GM12878 (cell line): ENCODE results near the gene DLD. TPM values are rescaled to one million over a fixed set of nuclear protein-coding genes. Genes with fewer than 3 reads are reported as not detected.

Experiments
- ATAC-seq: fragments of 200-7000 bp; cut with Tn5 transposase; 3 replicates; pipeline ENCODE4 v1.9.1; 2020; ENCODE audit warnings: mild to moderate bottlenecking, moderate library complexity
- BruUV-seq: library from RNA; stranded (reverse); fragments of 400-500 nt; replicated peaks from 2 replicates; lab custom pipeline; 2021; lab: Mats Ljungman, UMichigan
- CTCF ChIA-PET: fragments of 300-600 bp; sonication (Branson Sonifier 250); formaldehyde crosslinking; extraction: SDS; loops from one replicate; lab custom pipeline; 2021; ENCODE audit warnings: inconsistent platforms; lab: Yijun Ruan, JAX
- POLR2A ChIA-PET: fragments of 350-600 bp; formaldehyde crosslinking; extraction: SDS; loops from one replicate; lab custom pipeline; 2021; ENCODE audit warnings: inconsistent platforms; lab: Charles Lee
- RAD21 ChIA-PET: fragments of 300-600 bp; sonication (Branson Sonifier 250); formaldehyde crosslinking; loops from one replicate; lab custom pipeline; 2023; ENCODE audit warnings: antibody characterized with exemption; ENCODE audit not compliant: unreplicated experiment; lab: Charles Lee
- SMC1A ChIA-PET: fragments of 300-600 bp; sonication (Branson Sonifier 250); formaldehyde crosslinking; loops from one replicate; lab custom pipeline; 2023; ENCODE audit not compliant: unreplicated experiment, uncharacterized antibody; lab: Charles Lee
- DNase-seq: peaks from one replicate; pipeline ENCODE4 v3.0.0-alpha.2; 2011; ENCODE audit warnings: low read depth, low spot score
- FAIRE-seq: peaks from 3 replicates; lab custom pipeline; 2011; peaks lifted over from hg19 to GRCh38; lab: Jason Lieb, UNC
- H2AFZ ChIP-seq: 2 replicates; pipeline ENCODE4 v1.6.0; 2011; ENCODE audit warnings: low read depth, low read length, control low read depth; ENCODE audit not compliant: control insufficient read depth
- H3K27ac ChIP-seq: 2 replicates; pipeline ENCODE4 v1.5.1; 2011; ENCODE audit warnings: control low read depth; ENCODE audit not compliant: control insufficient read depth, insufficient read depth
- H3K27me3 ChIP-seq, 2 experiments: replicated peaks in 1 of 2; 2 replicates each; pipeline versions ENCODE4 v1.6.0 to v1.6.1; 2011; ENCODE audit warnings: low read length in 1 of 2; ENCODE audit not compliant: control insufficient read depth in 2 of 2, insufficient read depth in 2 of 2
- H3K36me3 ChIP-seq, 2 experiments: 2 replicates each; pipeline ENCODE4 v1.5.1; 2011; ENCODE audit warnings: low read length in 1 of 2; ENCODE audit not compliant: control insufficient read depth in 2 of 2, insufficient read depth in 2 of 2
- H3K4me1 ChIP-seq: 2 replicates; pipeline ENCODE4 v1.6.1; 2011; ENCODE audit warnings: mild to moderate bottlenecking, low read length, moderate library complexity, mixed read lengths; ENCODE audit not compliant: control insufficient read depth, insufficient read depth
- H3K4me2 ChIP-seq: 2 replicates; pipeline ENCODE4 v1.6.0; 2011; ENCODE audit warnings: control low read depth; ENCODE audit not compliant: control insufficient read depth, insufficient read depth
- H3K4me3 ChIP-seq: fragments of 200-600 bp; sonication (generic); 2 replicates; pipeline ENCODE4 v1.5.1; 2016
- H3K79me2 ChIP-seq: 2 replicates; pipeline ENCODE4 v1.6.0; 2011; ENCODE audit warnings: low read length; ENCODE audit not compliant: control insufficient read depth, insufficient read depth
- H3K9ac ChIP-seq: 2 replicates; pipeline ENCODE4 v1.8.0; 2011; ENCODE audit warnings: low read length, control low read depth, mixed read lengths; ENCODE audit not compliant: control insufficient read depth, insufficient read depth
- H3K9me3 ChIP-seq: replicated peaks from 3 replicates; pipeline ENCODE4 v1.5.1; 2011; ENCODE audit warnings: mild to moderate bottlenecking, low read length; ENCODE audit not compliant: control insufficient read depth, insufficient read depth
- H4K20me1 ChIP-seq: 2 replicates; pipeline ENCODE4 v1.6.0; 2011; ENCODE audit not compliant: control insufficient read depth, insufficient read depth
- ATF2 ChIP-seq: IDR thresholded peaks from 2 replicates; pipeline ENCODE4 v1.6.1; 2012; ENCODE audit warnings: low read length, inconsistent platforms
- JUNB ChIP-seq: IDR thresholded peaks from 2 replicates; pipeline ENCODE4 v1.6.1; 2016; ENCODE audit warnings: antibody characterized with exemption, mild to moderate bottlenecking
- MEF2A ChIP-seq: IDR thresholded peaks from 2 replicates; pipeline ENCODE4 v1.6.1; 2011; ENCODE audit warnings: low read depth, mild to moderate bottlenecking, low read length, moderate library complexity; ENCODE audit not compliant: insufficient read depth
- MTA2 ChIP-seq: fragments of 450-650 bp; IDR thresholded peaks from 2 replicates; pipeline ENCODE4 v1.6.1; 2016; ENCODE audit warnings: low read depth, mild to moderate bottlenecking, moderate library complexity
- RUNX3 ChIP-seq: IDR thresholded peaks from 2 replicates; pipeline ENCODE4 v1.6.1; 2012; ENCODE audit warnings: low read length, inconsistent platforms
- SKIL ChIP-seq: fragments of 450-650 bp; IDR thresholded peaks from 2 replicates; pipeline ENCODE4 v1.6.1; 2017; ENCODE audit warnings: mild to moderate bottlenecking, low read depth, inconsistent platforms; ENCODE audit not compliant: poor library complexity, severe bottlenecking
- YBX1 ChIP-seq: fragments of 450-650 bp; IDR thresholded peaks from 2 replicates; pipeline ENCODE4 v1.6.1; 2016; ENCODE audit warnings: antibody characterized with exemption
- WGBS: methylation state at CpG from one replicate; pipeline ENCODE4 v1.1.6; 2016; ENCODE audit warnings: low lambda C conversion rate; ENCODE audit not compliant: insufficient replicate concordance, insufficient coverage; ENCODE audit errors: missing lambda C conversion rate; 5-methylcytosine and 5-hydroxymethylcytosine counted together
- in situ Hi-C: fragments of 300-500 bp; cut with MboI; formaldehyde crosslinking; loops from 9 replicates; pipeline ENCODE4 v1.14.3; 2018; ENCODE audit warnings: mixed read lengths
- intact Hi-C: fragments of 100-400 bp; cut with micrococcal nuclease; formaldehyde crosslinking; loops from one replicate; pipeline ENCODE4 v1.14.2; 2022; ENCODE audit not compliant: unreplicated experiment
- polyA plus RNA-seq, 11 experiments: library from polyadenylated mRNA; depleted of rRNA in 4 of 11; unstranded in 6 of 11; stranded (reverse) in 5 of 11; fragments of >200 nt; fragmentation: Nextera tagmentation in 4 of 11; fragmentation: Illumina TruSeq in 1 of 11; extraction: Ambion mirVana in 4 of 11; extraction: Trizol in 1 of 11; gene quantifications; 1 replicate in 1 of 11; 2 replicates in 10 of 11; pipeline versions ENCODE4 v1.2.1 to v1.2.3, GENCODE V29; 2011 to 2016; ENCODE audit warnings: inconsistent platforms in 2 of 11, missing spikeins in 2 of 11, low read depth in 1 of 11
- total RNA-seq, 4 experiments: library from RNA; depleted of rRNA in 3 of 4; stranded (reverse); fragments of >200 nt in 3 of 4; fragmentation: Illumina TruSeq in 1 of 4; extraction: Trizol in 1 of 4; gene quantifications; 2 replicates each; pipeline versions ENCODE4 v1.2.1 to v1.2.3, GENCODE V29; 2013 to 2021

DLD gene
- total and polyA plus RNA-seq, 10 of the 15 experiments (the other 5 are each of a cell fraction or from before 2014, with no cell fraction given), result 62.7 to 314 (median 161) TPM

- TF ChIP-seq MEF2A, result 0 out of 2 replicates have a peak, but pooled peaks have one; percentile 15
- TF ChIP-seq YBX1, result no peak
- 0 out of 2 replicates have a peak, but pooled peaks have one; percentile 21 for TF ChIP-seq ATF2
- peak; percentile 64 for TF ChIP-seq JUNB
- no peak for TF ChIP-seq MTA2
- peak; percentile 53 for TF ChIP-seq RUNX3
- TF ChIP-seq SKIL, result peak; percentile 19
- no peaks in the 10 kb centered on the region for H3K4me1 ChIP-seq
- SMC1A ChIA-PET, result interaction anchor here (1.4 kb wide), 1 partner anchor 9 kb away, joined by 5 read pairs; no protein-coding TSS in a partner anchor
- H2AFZ ChIP-seq, result no peak overlapping the region
- intact Hi-C loops (no loop called here), in situ Hi-C loops (no loop called here)
- no peaks in the 10 kb centered on the region for H4K20me1 ChIP-seq
- H3K27ac ChIP-seq, result no peak overlapping the region
- FAIRE-seq (no peak), DNase-seq (no peak), ATAC-seq (peak; percentile 28; the same call in 1 of the 3 replicates)
- H3K79me2 ChIP-seq, result peaks cover 3% of the 10 kb centered on the region
- no TSS peak for BruUV-seq
- POLR2A ChIA-PET, result interaction anchor here (1.4 kb wide), 1 partner anchor 11 kb away, joined by 11 read pairs; no protein-coding TSS in a partner anchor
- H3K4me3 ChIP-seq, result no peak overlapping the region
- no peak overlapping the region for H3K9ac ChIP-seq
- WGBS, result 100% methylated on average over 1 of the region's 1 CpG
- RAD21 ChIA-PET, result no interaction called here
- H3K27me3 ChIP-seq, result no peaks in the 10 kb centered on the region
- CTCF ChIA-PET, result interaction anchor here (0.8 kb wide), 1 partner anchor 14 kb away, joined by 3 read pairs; no protein-coding TSS in a partner anchor
- H3K36me3 ChIP-seq, result peaks cover 2 to 41% of the 10 kb centered on the region in 2 experiments; a peak in 3 of 4 replicates
- no peaks in the 10 kb centered on the region; the same call in 1 of the 3 replicates for H3K9me3 ChIP-seq
- no peak overlapping the region for H3K4me2 ChIP-seq
Observed at GRCh38 chr7:107909445-107909844, 18.5 kb downstream of the DLD start.
